HG02981 (cell line): ENCODE measurements around the gene HLF.

Experiments
- ATAC-seq: cut with Tn5 transposase; IDR thresholded peaks from one replicate; pipeline ENCODE4 v1.9.1; 2021; ENCODE audit warnings: mild to moderate bottlenecking, moderate library complexity; ENCODE audit not compliant: unreplicated experiment

The HLF gene

GRCh38 chr17:55249861-55250260 lies 14.9 kb upstream of the HLF start:
- ATAC-seq: no peak

GRCh38 chr17:55254375-55254774 lies 10.4 kb upstream of the HLF start:
- no peak for ATAC-seq

GRCh38 chr17:55258578-55259135 lies 6.1 kb upstream of the HLF start:
- no peak for ATAC-seq

- no peak for ATAC-seq
Observed at GRCh38 chr17:55259684-55260111, 5.1 kb upstream of the HLF start.

GRCh38 chr17:55261311-55261710 lies 3.4 kb upstream of the HLF start:
- no peak for ATAC-seq

GRCh38 chr17:55263569-55264277 lies 1.0 kb upstream of the HLF start:
- ATAC-seq: no peak

- no peak for ATAC-seq
Observed at GRCh38 chr17:55264278-55264644, 499 bp upstream of the HLF start.

GRCh38 chr17:55265311-55266021 lies 706 bp downstream of the HLF start:
- ATAC-seq: no peak

- no peak for ATAC-seq
Observed at GRCh38 chr17:55266051-55266957, 1.5 kb downstream of the HLF start.

GRCh38 chr17:55266958-55267688 lies 2.4 kb downstream of the HLF start:
- no peak for ATAC-seq

- ATAC-seq: no peak
Observed at GRCh38 chr17:55267777-55268648, 3.3 kb downstream of the HLF start.

- ATAC-seq: no peak
Observed at GRCh38 chr17:55268649-55269480, 4.1 kb downstream of the HLF start.

- no peak for ATAC-seq
Observed at GRCh38 chr17:55269894-55270293, 5.1 kb downstream of the HLF start.

GRCh38 chr17:55271223-55271571 lies 6.4 kb downstream of the HLF start:
- ATAC-seq: no peak

- ATAC-seq: no peak
Observed at GRCh38 chr17:55271958-55272710, 7.4 kb downstream of the HLF start.

GRCh38 chr17:55272711-55273578 lies 8.2 kb downstream of the HLF start:
- ATAC-seq: no peak
